Measurements from ENCODE around the gene CIPC.

The CIPC gene

GRCh38 chr14:77130386-77130785 is 32.3 kb downstream of the CIPC start:
- DNase-seq = no peak

DNA sequence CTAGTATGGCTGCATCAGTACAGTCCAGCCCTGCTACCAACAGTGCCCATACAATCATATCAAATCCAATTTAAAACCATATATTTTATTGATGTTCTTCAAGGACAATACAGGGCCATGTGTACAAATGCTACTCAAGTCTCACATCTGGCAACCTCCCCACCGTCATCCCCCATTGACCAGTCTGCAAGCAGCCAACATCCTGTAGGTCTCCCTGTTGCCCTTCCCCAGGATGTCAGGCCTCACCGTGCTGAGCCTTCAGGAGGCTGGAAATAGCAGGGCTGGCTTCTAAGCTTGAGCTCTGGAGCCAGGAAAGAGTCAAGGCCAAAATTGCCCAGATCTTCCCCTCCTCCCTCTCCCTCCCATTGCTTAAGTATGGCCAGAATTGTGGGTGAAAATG is 33.1 kb downstream of the CIPC start:
- DNase-seq = no peak

GRCh38 chr14:77131871-77132486 is 33.9 kb downstream of the CIPC start:
- DNase-seq = no peak

GRCh38 chr14:77133720-77134338 is 35.8 kb downstream of the CIPC start:
- DNase-seq = peak; percentile 68

DNA sequence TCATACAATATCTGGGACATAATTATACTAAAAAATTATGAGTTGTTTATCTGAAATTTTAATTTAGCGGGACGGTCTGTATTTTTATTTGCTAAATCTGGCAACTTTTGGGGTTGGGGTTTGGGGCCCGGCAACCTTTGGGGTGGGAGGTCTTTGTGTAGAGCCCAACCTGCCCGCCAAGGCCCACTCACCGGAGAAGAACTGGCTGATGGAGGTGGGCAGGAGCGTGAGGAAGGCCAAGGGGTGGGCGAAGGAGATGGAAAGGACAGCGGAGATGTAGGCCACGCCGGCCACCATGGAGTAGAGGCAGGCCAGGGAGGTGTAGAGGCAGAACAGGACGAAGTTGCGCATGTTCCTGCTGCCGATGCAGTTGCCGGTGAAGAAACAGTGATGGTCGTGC is 41.0 kb downstream of the CIPC start:
- no peak for DNase-seq

DNA sequence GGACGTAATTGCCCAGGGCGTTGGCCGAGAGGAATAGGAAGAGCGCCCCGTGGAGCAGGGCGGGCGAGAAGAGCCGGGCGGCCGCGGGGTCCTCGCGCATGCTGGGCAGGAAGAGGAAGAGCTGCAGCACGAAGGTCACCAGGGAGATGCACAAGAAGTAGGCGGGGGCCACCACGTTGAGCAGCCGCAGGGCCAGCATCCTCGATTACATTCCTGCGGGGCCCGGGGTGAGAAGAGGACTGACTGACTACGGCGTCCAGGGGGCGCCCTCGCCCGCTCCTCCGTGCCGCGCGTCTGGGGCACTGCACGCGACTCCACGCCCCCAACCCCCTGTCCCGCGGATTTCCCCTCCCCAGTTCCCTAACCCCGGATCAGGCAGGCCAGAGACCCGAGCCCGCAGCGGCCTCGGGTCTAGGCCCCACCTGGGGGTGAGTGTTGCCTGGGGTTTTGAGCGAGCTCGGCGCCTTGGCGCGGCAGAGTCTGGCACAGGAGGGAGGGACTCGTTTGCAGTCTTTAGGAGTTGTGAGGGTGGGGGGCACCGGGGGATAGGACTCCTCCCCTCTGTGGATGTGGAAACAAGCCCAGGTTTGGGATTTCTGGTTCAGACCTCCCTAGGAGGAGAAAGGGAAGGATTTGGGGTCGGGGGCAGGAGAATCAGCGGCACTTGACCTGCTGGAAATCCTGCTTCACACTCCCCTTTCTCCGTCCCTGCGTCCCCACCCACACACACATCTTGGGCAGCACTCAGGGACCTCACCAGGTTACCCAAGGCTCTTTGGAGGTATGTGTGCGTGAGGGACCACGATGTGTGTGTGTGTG is 41.7 kb downstream of the CIPC start:
- peak; percentile 69 for DNase-seq

GRCh38 chr14:77140359-77141213 is 42.5 kb downstream of the CIPC start:
- DNase-seq = no peak

DNA sequence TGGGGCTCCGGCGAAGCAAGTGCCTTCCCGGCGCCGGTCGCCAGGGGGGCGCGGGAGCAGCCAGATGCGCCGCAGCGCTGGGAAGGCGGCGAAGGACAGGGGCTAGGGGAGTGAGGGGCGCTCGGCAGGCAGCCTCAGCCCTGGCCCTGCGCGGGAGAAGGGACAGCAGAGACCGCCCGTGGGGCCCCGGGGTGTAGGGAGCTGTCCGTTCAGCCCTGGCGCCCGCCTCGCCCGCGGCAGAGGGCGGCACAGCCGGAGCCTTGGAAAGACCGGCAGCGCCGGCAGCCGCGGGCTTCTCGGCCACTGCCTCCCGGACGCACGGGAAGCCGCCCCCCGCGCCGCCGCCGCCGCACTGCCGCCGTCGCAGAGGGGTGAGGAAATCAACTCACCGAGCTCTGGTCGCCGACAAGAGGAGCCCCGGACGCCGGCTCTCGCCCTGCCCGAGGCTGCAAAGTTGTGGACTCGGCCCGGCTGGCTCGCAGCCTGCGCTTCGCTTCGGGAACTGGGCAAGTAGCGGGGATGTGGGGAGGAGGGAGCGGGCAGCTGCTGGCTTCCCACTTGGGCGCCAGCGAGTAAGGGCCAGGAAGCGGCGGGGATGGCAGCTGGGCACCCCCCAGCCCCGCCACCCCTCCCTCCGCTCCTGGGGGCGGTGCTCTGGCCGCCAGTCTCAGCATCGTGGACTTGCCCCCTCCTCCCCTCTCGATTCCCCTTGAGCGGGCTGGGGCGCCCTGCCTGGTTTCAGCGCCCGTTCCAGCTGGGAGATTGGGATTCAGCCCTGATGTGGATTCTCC is 43.4 kb downstream of the CIPC start, which contains the start of gene ZDHHC22:
Gene ZDHHC22, minus strand, starts transcription at position 578 of the 791 bp plus-strand sequence. CDS start 2,053 bp downstream, outside the sequence.
- DNase-seq = peak; percentile 32

DNA sequence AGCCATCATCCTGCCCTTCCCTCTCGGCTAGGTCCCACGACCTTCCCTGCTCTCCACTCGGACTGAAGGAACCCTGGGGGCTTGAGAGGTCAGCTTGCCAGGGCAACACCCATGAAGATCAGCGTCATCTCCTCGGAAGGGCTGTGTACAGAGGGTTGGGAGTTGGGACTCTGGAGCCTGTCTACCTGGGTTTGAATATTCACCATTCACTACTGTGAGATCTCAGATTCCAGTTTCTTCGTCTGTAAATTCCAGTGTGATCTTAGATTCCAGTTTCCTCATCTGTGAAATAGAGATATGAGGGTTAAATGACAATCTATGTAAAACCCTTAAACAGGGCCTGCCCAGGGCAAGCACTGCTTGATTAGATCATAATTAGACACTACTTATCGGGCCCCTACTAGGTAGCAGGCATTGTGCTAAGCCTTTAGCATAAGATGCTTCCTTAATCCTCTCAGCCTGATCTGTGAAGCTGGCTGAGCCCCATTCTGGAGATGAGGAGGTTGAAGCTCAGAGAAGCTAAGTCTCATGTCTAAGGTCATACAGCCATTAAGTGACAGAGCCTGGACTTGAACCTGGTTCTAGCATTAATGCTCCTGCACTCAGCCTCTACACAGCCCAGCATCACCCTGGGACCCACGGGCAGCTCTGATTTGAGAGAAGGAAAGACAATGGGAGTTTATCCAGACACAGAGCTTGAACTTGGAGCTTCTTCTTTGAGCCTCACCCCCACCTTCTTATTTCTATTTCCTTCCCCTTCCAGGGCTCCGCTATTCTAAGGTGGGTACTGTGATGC is 44.1 kb downstream of the CIPC start:
- no peak for DNase-seq

DNA sequence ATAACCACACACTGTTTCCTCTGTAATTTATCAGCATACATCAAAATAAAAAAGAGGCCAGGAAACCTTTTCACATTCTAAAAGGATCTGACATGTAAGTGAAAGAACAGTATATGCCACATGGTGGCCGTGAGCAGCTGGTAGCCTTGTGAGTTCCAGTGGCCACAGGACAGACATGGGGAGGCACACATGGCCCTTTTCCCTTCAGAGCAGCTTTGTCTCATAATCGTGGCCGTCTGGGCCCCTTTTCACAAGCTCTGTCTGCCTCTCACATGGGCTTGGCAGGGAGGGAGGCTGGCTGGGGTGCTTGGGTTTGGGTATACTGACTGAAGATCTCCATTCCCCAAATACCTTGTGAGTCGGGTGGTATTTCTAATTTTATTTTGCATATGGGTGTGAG is 45.0 kb downstream of the CIPC start:
- DNase-seq = no peak

DNA sequence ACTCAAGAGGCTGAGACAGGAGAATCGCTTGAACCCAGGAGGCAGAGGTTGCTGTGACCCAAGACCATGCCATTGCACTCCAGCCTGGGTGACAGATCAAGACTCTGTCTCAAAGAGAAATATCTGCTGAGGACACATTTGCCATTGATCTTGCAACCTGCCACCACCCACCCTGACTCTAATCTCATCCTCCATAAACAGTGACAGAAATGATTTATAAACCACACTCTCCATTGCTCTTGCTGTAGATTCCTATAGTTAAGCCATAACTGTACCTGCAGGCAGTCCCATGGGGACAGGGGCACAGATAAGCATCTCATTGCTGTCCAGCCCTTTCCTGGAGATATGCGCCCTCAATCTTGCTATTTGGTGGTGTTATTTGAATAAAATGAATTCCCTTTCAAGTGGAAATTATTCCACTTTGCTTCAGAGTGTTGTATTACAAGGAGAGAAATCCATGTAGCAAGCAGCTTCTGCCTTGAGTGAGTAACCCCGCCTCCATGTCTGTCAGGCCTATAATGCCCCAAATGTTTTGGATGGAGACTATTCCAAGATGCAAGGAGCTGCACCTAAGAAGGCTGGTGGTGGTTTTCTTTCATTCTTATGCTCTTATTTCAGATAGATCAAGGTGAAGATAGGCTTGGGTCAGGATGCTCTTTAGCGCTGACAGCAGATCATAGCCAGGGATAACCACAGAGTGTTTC is 46.5 kb downstream of the CIPC start:
- DNase-seq = no peak

GRCh38 chr14:77145975-77146740 is 48.1 kb downstream of the CIPC start:
- no peak for DNase-seq

DNA sequence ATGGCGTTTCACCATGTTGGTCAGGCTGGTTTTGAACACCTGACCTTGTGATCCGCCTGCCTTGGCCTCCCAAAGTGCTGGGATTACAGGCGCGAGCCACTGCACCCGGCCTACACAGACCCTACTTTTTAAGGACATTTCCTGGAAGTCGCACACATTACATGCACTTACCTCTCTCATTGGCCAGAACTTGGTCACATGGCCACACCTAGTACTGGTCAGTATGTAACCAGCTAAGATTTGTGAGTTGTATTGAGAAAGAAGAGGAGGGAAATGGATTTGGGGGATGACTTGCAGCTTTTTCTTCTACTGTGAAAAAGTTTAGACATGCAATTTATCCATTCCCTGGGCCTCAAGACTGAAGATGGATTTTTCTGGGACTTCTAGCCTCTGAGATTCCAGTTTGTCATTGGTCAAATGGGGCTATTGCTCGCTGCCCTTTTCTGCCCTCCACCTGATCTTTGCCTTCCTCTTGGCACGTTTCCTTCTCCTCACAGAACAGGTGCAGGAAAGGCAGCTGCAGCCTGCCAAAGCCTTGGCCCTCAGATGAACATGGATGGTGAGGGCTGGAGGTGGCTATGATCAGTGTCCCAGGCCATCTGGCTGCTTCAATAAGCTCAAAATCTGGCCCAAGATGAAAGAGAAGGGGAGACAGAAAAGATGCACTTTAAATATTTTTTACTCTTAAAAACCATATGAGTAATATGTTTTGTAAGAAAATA is 50.6 kb downstream of the CIPC start:
- no peak for DNase-seq

DNA sequence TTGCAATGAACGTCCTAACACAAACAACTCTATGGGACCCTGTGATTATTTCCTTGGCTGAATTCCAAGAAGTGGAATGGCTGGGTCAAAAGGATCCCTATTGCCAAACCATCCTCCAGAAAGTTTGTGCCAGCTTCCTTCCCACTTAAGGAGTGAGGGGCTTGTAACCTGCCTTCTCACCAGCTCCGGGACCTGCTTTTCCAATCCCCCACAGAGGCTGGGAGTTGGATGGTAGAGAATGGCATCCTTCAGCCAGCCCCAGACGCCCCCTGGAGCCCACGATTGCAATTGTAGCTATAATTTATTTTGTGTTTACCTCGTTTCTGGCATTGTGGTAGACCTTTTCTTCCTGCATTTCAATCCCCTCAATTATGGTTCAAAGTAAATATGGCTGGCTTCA is 53.2 kb downstream of the CIPC start:
- DNase-seq = peak; percentile 21

- DNase-seq = no peak
Measured at GRCh38 chr14:77151918-77152588, 54.0 kb downstream of the CIPC start.

- DNase-seq = no peak
Measured at GRCh38 chr14:77153802-77154201, 55.7 kb downstream of the CIPC start.

DNA sequence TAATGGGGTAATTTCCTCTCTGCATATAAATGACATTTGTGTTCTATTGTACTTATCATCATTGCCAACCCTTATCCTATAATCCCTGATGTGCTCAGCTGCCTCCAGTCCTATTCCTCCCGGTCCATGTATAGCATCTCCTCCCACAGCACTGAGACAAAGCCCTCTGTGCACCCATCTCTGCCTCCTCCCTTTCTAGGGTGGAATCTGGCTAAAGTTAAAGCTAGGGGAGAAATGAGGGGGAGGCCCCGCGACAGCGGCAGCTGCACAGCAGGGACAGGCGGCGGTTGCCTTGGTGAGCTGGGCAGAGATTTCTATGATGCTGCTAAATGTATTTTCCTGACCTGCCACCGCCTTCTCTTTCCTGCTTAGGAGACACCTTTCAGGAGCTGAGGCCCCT is 56.4 kb downstream of the CIPC start:
- DNase-seq = no peak

DNA sequence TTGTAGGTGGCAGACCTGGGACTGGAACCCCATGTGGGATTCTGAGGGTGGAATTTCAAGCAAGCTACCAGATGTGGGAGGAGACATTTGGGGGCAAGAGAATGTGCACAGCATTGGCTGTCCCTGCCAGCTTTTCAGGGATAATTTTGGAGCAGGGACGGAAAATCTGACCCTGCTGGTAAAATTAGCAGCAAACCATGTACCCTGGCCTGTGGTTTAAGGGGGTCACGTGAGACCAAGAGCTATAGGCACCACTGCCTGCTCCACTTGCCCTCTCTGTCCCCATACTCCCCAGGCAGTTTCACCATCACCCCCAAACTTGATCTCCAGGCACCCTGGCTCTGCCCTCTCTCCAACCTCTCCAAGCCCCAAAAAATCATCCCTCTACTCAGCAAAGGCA is 57.0 kb downstream of the CIPC start:
- DNase-seq = no peak

- no peak for DNase-seq
Measured at GRCh38 chr14:77157740-77158139, 59.7 kb downstream of the CIPC start.
